Measurements from ENCODE around the gene NTHL1. TPM values are rescaled to one million over a fixed set of nuclear protein-coding genes. Genes with fewer than 3 reads are reported as not detected.
A peak's percentile ranks its signal among the peaks of the same experiment; 100 is the strongest.

Gene NTHL1
- polyA plus RNA-seq, 3 donors, result 9.2 to 22.4 (median 9.6) TPM

DNA sequence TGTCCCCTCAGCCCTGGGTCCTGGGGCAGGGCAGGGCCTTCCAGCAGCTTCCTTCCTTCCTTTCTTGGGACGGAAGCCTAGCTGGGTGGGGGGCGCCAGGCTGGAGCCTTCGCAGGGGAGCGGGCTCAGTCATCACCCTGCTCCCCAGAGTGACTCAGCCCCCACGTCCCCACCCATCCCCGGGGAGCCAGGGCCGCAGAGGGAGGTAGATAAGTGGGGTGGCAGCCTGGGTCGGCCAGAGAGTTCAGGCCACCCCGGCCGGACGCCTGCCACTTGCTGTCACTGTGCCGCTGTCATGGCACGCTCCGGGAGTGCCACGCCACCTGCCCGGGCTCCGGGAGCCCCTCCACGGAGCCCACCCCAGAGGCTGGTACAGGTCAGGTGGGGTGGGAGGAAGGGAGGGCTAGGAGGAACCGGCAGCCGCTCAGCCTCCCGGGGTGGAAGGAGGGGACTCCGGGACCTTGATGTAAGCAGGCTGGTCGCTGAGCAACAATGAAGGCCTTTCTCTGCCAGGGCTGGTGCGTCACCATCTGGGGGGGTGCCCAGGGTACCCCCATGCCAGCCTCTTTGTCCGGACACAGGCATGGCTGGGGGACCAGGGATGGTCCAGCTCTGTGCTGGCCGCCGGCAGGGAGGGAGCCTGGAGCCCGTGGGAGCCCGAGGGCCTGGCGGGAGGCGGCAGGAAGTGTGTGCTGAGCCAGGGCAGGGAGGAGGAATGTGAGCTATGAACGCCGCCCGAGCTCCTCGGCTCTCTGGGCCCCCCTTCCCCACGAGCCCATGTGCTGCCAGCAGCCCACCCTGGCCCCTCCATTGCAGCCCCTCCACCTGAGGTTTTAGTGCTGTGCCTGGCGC lies 14.4 kb downstream of the NTHL1 start:
- Histone ChIP-seq H3K36me3 (replicated peaks in 1 of 2; ENCODE audit: control insufficient read depth in 1 of 2, insufficient read depth in 2 of 2, low read length in 2 of 2) (no peaks in the 10 kb centered on the region), H3K27me3 (ENCODE audit: control insufficient read depth in 2 of 2, insufficient read depth in 2 of 2, low read length in 2 of 2) (peaks cover 0 to 13% of the 10 kb centered on the region in 2 donors), H4K20me1 (ENCODE audit: insufficient read depth, low read length) (no peaks in the 10 kb centered on the region), H3K4me3 (replicated peaks in 1 of 3; ENCODE audit: low read depth in 2 of 3, low read length in 3 of 3) (peak overlapping the region; percentile 14 to 66 (median 35)), H3K27ac (ENCODE audit: low read depth in 1 of 2, low read length in 2 of 2) (peak overlapping the region in 1 of 2 donors; percentile 24), H3K9me3 (replicated peaks in 1 of 2; ENCODE audit: control insufficient read depth in 1 of 2, insufficient read depth in 1 of 2, low read length in 2 of 2) (no peaks in the 10 kb centered on the region), H3K9ac (ENCODE audit: insufficient read depth, low read length, poor library complexity, severe bottlenecking) (peak overlapping the region; percentile 45), H3K79me2 (ENCODE audit: insufficient read depth, low read length) (no peaks in the 10 kb centered on the region), H3K4me1 (ENCODE audit: control insufficient read depth in 1 of 2, insufficient read depth in 2 of 2, low read length in 2 of 2) (peaks cover 16 to 17% of the 10 kb centered on the region in 2 donors), H3K4me2 (replicated peaks; ENCODE audit: extremely low read depth, low read length, poor library complexity, severe bottlenecking) (peak overlapping the region; percentile 58), H2AFZ (ENCODE audit: insufficient read depth, low read depth, low read length, poor library complexity, severe bottlenecking) (peak overlapping the region; percentile 76)
- Mint-ChIP-seq H3K9me3 (no peaks in the 10 kb centered on the region), H3K4me1 (peaks cover 13% of the 10 kb centered on the region), H3K36me3 (no peaks in the 10 kb centered on the region), H3K27ac (peak overlapping the region in 2 of 7 donors; percentile 63 to 64), H3K4me3 (peak overlapping the region; percentile 62 to 74), H3K27me3 (ENCODE audit: low read depth in 3 of 3) (peaks cover 8 to 39% (median 21%) of the 10 kb centered on the region in 3 donors)
- TF ChIP-seq, protein P1, sequence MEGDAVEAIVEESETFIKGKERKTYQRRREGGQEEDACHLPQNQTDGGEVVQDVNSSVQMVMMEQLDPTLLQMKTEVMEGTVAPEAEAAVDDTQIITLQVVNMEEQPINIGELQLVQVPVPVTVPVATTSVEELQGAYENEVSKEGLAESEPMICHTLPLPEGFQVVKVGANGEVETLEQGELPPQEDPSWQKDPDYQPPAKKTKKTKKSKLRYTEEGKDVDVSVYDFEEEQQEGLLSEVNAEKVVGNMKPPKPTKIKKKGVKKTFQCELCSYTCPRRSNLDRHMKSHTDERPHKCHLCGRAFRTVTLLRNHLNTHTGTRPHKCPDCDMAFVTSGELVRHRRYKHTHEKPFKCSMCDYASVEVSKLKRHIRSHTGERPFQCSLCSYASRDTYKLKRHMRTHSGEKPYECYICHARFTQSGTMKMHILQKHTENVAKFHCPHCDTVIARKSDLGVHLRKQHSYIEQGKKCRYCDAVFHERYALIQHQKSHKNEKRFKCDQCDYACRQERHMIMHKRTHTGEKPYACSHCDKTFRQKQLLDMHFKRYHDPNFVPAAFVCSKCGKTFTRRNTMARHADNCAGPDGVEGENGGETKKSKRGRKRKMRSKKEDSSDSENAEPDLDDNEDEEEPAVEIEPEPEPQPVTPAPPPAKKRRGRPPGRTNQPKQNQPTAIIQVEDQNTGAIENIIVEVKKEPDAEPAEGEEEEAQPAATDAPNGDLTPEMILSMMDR (IDR thresholded peaks at IDR 0.05), result no peak
- 10% methylated on average over 17 of the region's 37 CpGs for WGBS (ENCODE audit: insufficient coverage)
- intact Hi-C loops (cut with micrococcal nuclease), result no loop called here
- DNase-seq, result peak in 2 of 3 donors; percentile 25 to 63

DNA sequence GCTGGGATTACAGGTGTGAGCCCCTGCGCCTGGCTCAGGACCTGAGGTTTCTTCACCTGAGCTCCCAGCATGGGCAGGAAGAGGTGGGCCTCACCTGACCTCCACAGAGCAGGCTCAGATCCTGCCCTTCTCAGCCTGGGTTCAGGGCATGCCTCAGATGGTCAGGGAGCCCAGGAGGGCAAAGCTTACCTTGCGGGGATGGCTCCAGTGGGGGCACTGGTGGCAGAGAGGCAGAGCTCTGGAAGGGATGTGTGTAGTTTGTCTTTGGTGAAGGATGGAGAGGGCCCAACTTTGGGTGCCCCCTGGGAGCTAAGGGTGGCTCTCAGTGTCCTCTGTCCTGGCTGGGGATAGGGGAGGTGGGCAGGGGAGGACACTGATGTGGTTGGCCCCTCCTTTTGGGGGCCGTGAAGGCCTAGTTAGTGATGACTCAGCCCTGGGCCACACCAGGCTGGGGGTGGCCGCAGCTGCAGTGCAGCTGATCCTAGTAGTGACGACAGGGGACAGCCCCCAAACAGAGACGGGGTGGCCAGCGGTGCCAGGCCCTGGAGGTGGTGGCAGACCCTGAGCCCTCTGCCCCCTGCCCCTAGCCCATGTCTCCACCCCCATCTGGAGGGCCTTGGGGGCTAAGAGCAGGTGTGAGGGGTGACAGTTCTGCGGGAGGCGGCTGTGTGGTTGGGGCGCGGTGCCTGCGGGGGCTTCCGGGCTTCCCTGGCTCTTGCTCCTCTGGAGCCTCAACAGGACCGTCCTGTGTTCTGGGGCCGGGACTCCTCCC lies 15.2 kb downstream of the NTHL1 start:
- Histone ChIP-seq H3K9me3 (replicated peaks in 1 of 2; ENCODE audit: control insufficient read depth in 1 of 2, insufficient read depth in 1 of 2, low read length in 2 of 2) (peaks cover 0 to 8% of the 10 kb centered on the region in 2 donors), H4K20me1 (ENCODE audit: insufficient read depth, low read length) (no peaks in the 10 kb centered on the region), H3K4me2 (replicated peaks; ENCODE audit: extremely low read depth, low read length, poor library complexity, severe bottlenecking) (peak overlapping the region; percentile 58), H3K79me2 (ENCODE audit: insufficient read depth, low read length) (no peaks in the 10 kb centered on the region), H3K27ac (ENCODE audit: low read depth in 1 of 2, low read length in 2 of 2) (no peak overlapping the region), H3K36me3 (replicated peaks in 1 of 2; ENCODE audit: control insufficient read depth in 1 of 2, insufficient read depth in 2 of 2, low read length in 2 of 2) (no peaks in the 10 kb centered on the region), H3K27me3 (ENCODE audit: control insufficient read depth in 2 of 2, insufficient read depth in 2 of 2, low read length in 2 of 2) (peaks cover 3 to 21% of the 10 kb centered on the region in 2 donors), H2AFZ (ENCODE audit: insufficient read depth, low read depth, low read length, poor library complexity, severe bottlenecking) (peak overlapping the region; percentile 76), H3K4me1 (ENCODE audit: control insufficient read depth in 1 of 2, insufficient read depth in 2 of 2, low read length in 2 of 2) (peaks cover 16 to 18% of the 10 kb centered on the region in 2 donors), H3K4me3 (replicated peaks in 1 of 3; ENCODE audit: low read depth in 2 of 3, low read length in 3 of 3) (peak overlapping the region in 2 of 3 experiments; percentile 35 to 66), H3K9ac (ENCODE audit: insufficient read depth, low read length, poor library complexity, severe bottlenecking) (peak overlapping the region; percentile 45)
- WGBS (ENCODE audit: insufficient coverage), result 53% methylated on average over 12 of the region's 15 CpGs
- Mint-ChIP-seq H3K9me3 (peaks cover 0 to 3% (median 2%) of the 10 kb centered on the region in 7 donors), H3K4me1 (peaks cover 16% of the 10 kb centered on the region), H3K27me3 (ENCODE audit: low read depth in 3 of 3) (peaks cover 16 to 47% (median 27%) of the 10 kb centered on the region in 3 donors), H3K36me3 (peaks cover 0 to 2% of the 10 kb centered on the region in 2 donors), H3K27ac (peak overlapping the region in 3 of 7 donors; percentile 42 to 80 (median 61)), H3K4me3 (peak overlapping the region in 1 of 2 donors; percentile 37)
- intact Hi-C loops (cut with micrococcal nuclease), result no loop called here
- TF ChIP-seq, protein P1 (IDR thresholded peaks at IDR 0.05), result no peak
- DNase-seq, result peak in 1 of 3 donors; percentile 44
